Tibial artery (tissue), 4 donors: ENCODE results near the gene RWDD2A.

Experiments
- DNase-seq, 2 donors: peaks; one replicate each; pipeline ENCODE4 v3.0.0-alpha.2; 2019
- H3K27ac ChIP-seq, 2 donors: fragments of 200-600 bp; sonication (generic) in 1 of 2; 1 replicate in 1 of 2; 2 replicates in 1 of 2; pipeline ENCODE4 v1.5.1; 2018 to 2019; ENCODE audit warnings: mild to moderate bottlenecking in 1 of 2
- H3K27me3 ChIP-seq, 2 donors: fragments of 200-600 bp; sonication (generic) in 1 of 2; one replicate each; pipeline versions ENCODE4 v1.5.1 to v1.6.0; 2016 to 2019
- H3K36me3 ChIP-seq, 3 donors: fragments of 200-600 bp; sonication (generic) in 2 of 3; one replicate each; pipeline ENCODE4 v1.5.1; 2016 to 2019; ENCODE audit warnings: mild to moderate bottlenecking in 2 of 3
- H3K4me1 ChIP-seq, 4 donors: fragments of 200-600 bp; sonication (generic) in 2 of 4; 1 replicate in 3 of 4; 2 replicates in 1 of 4; pipeline ENCODE4 v1.5.1; 2016 to 2019
- H3K4me3 ChIP-seq, 2 donors: fragments of 200-600 bp; sonication (generic) in 1 of 2; 1 replicate in 1 of 2; 2 replicates in 1 of 2; pipeline ENCODE4 v1.5.1; 2018 to 2019; ENCODE audit warnings: mild to moderate bottlenecking in 2 of 2
- H3K9me3 ChIP-seq, 3 donors: fragments of 200-600 bp; sonication (generic) in 1 of 3; one replicate each; pipeline ENCODE4 v1.5.1; 2016 to 2019
- CTCF ChIP-seq, 2 experiments: fragments of 200-600 bp in 1 of 2; fragments of 450-650 bp in 1 of 2; IDR thresholded peaks; one replicate each; pipeline ENCODE4 v1.5.1; 2017 to 2019; ENCODE audit warnings: antibody characterized with exemption in 2 of 2, mild to moderate bottlenecking in 1 of 2, moderate library complexity in 1 of 2
- intact Hi-C: fragments of 100-400 bp; cut with DNase I; formaldehyde crosslinking; loops from one replicate; pipeline ENCODE4 v1.15.0; 2023; ENCODE audit warnings: low total_unique reads

The RWDD2A gene

GRCh38 chr6:83199173-83199862, 6.2 kb downstream of the RWDD2A start:
- H3K9me3 ChIP-seq = no peaks in the 10 kb centered on the region
- DNase-seq = no peak
- no peak for TF ChIP-seq CTCF (IDR thresholded peaks at IDR 0.05)
- H3K27ac ChIP-seq = no peak overlapping the region
- no peaks in the 10 kb centered on the region for H3K27me3 ChIP-seq
- peaks cover 0 to 7% (median 3%) of the 10 kb centered on the region in 4 donors for H3K4me1 ChIP-seq
- intact Hi-C loops = no loop called here
- no peak overlapping the region for H3K4me3 ChIP-seq
- H3K36me3 ChIP-seq = peaks cover 0 to 20% (median 7%) of the 10 kb centered on the region in 3 donors

- no peak overlapping the region for H3K4me3 ChIP-seq
- no peak overlapping the region for H3K27ac ChIP-seq
- H3K9me3 ChIP-seq = no peaks in the 10 kb centered on the region
- intact Hi-C loops = no loop called here
- H3K4me1 ChIP-seq = peaks cover 0 to 2% (median 0%) of the 10 kb centered on the region in 4 donors
- peaks cover 0 to 20% (median 7%) of the 10 kb centered on the region in 3 donors for H3K36me3 ChIP-seq
- H3K27me3 ChIP-seq = no peaks in the 10 kb centered on the region
- DNase-seq = no peak
- no peak for TF ChIP-seq CTCF (IDR thresholded peaks at IDR 0.05)
Observed at GRCh38 chr6:83199863-83200225, 6.7 kb downstream of the RWDD2A start.

GRCh38 chr6:83202031-83202430, 8.9 kb downstream of the RWDD2A start:
- intact Hi-C loops = no loop called here
- H3K4me1 ChIP-seq = no peaks in the 10 kb centered on the region
- no peak for DNase-seq

GRCh38 chr6:83215131-83216047, 22.2 kb downstream of the RWDD2A start:
- H3K27me3 ChIP-seq = no peaks in the 10 kb centered on the region

More at GRCh38 chr6:83202031-83202430, 8.9 kb downstream of the RWDD2A start:
- Histone ChIP-seq H3K4me3 (no peak overlapping the region), H3K27ac (no peak overlapping the region), H3K36me3 (peaks cover 0 to 7% (median 0%) of the 10 kb centered on the region in 3 donors), H3K27me3 (no peaks in the 10 kb centered on the region), H3K9me3 (no peaks in the 10 kb centered on the region)
- no peak for TF ChIP-seq CTCF (IDR thresholded peaks at IDR 0.05)

GRCh38 chr6:83216806-83217205, 23.6 kb downstream of the RWDD2A start:
- intact Hi-C loops = no loop called here
- no peaks in the 10 kb centered on the region for H3K4me1 ChIP-seq
- no peak overlapping the region for H3K4me3 ChIP-seq
- no peaks in the 10 kb centered on the region for H3K9me3 ChIP-seq
- H3K27ac ChIP-seq = no peak overlapping the region
- no peaks in the 10 kb centered on the region for H3K27me3 ChIP-seq
- no peaks in the 10 kb centered on the region for H3K36me3 ChIP-seq
- no peak for DNase-seq
- no peak for TF ChIP-seq CTCF (IDR thresholded peaks at IDR 0.05)

More at GRCh38 chr6:83215131-83216047, 22.2 kb downstream of the RWDD2A start:
- intact Hi-C loops = no loop called here
- H3K36me3 ChIP-seq = no peaks in the 10 kb centered on the region
- peak; percentile 60 to 72 for TF ChIP-seq CTCF (IDR thresholded peaks at IDR 0.05)
- no peaks in the 10 kb centered on the region for H3K9me3 ChIP-seq
- H3K27ac ChIP-seq = peak overlapping the region in 1 of 2 donors; percentile 40
- DNase-seq = peak; percentile 74 to 76
- H3K4me1 ChIP-seq = no peaks in the 10 kb centered on the region
- H3K4me3 ChIP-seq = no peak overlapping the region
